SJCRH30 (cell line): ENCODE results near the gene NPM1. TPM values are rescaled to one million over a fixed set of nuclear protein-coding genes. Genes with fewer than 3 reads are reported as not detected.

Experiments
- DNase-seq, 2 experiments: peaks; one replicate each; pipeline ENCODE4 v3.0.0-alpha.2; 2015 to 2020
- H3K27ac ChIP-seq: fragments of 250-450 bp; sonication (Bioruptor Pico); 2 replicates; pipeline ENCODE4 v1.5.1; 2020; ENCODE audit warnings: mild to moderate bottlenecking, moderate library complexity
- H3K27me3 ChIP-seq: fragments of 250-450 bp; sonication (Bioruptor Pico); 2 replicates; pipeline ENCODE4 v1.5.1; 2020; ENCODE audit warnings: mild to moderate bottlenecking, moderate library complexity
- H3K36me3 ChIP-seq: fragments of 250-450 bp; sonication (Bioruptor Pico); 2 replicates; pipeline ENCODE4 v1.5.1; 2020; ENCODE audit warnings: mild to moderate bottlenecking, moderate library complexity
- H3K4me1 ChIP-seq: fragments of 250-450 bp; sonication (Bioruptor Pico); 2 replicates; pipeline ENCODE4 v1.5.1; 2020; ENCODE audit warnings: mild to moderate bottlenecking, moderate library complexity
- H3K4me3 ChIP-seq: fragments of 250-450 bp; sonication (Bioruptor Pico); 2 replicates; pipeline ENCODE4 v1.5.1; 2020; ENCODE audit warnings: mild to moderate bottlenecking, moderate library complexity
- H3K9me3 ChIP-seq: fragments of 250-450 bp; sonication (Bioruptor Pico); replicated peaks from 2 replicates; pipeline ENCODE4 v1.5.1; 2020; ENCODE audit warnings: mild to moderate bottlenecking, moderate library complexity
- total RNA-seq: library from RNA; depleted of rRNA; stranded (reverse); fragments of >200 nt; shearing (Covaris generic); gene quantifications from 2 replicates; pipeline ENCODE4 v1.2.3, GENCODE V29; 2014; rRNA removed

The NPM1 gene
- total RNA-seq, 1 experiment from 2014 or later, result 3,269 TPM

- Histone ChIP-seq H3K27me3 (no peaks in the 10 kb centered on the region), H3K36me3 (no peaks in the 10 kb centered on the region), H3K9me3 (no peaks in the 10 kb centered on the region), H3K4me1 (no peaks in the 10 kb centered on the region), H3K4me3 (no peak overlapping the region), H3K27ac (no peak overlapping the region)
- DNase-seq, result no peak
Observed at GRCh38 chr5:171451421-171451820, 63.8 kb downstream of the NPM1 start.

- Histone ChIP-seq H3K27ac (no peak overlapping the region), H3K27me3 (no peaks in the 10 kb centered on the region), H3K9me3 (no peaks in the 10 kb centered on the region), H3K4me3 (no peak overlapping the region), H3K4me1 (no peaks in the 10 kb centered on the region), H3K36me3 (no peaks in the 10 kb centered on the region)
- no peak for DNase-seq
Observed at GRCh38 chr5:171453056-171453725, 65.5 kb downstream of the NPM1 start.

- no peaks in the 10 kb centered on the region for H3K27me3 ChIP-seq
- H3K4me3 ChIP-seq, result no peak overlapping the region
- H3K36me3 ChIP-seq, result no peaks in the 10 kb centered on the region
- no peaks in the 10 kb centered on the region for H3K9me3 ChIP-seq
- DNase-seq, result no peak
- H3K27ac ChIP-seq, result no peak overlapping the region
- H3K4me1 ChIP-seq, result no peaks in the 10 kb centered on the region
Observed at GRCh38 chr5:171453988-171454387, 66.3 kb downstream of the NPM1 start.

GRCh38 chr5:171454549-171454948 is 66.9 kb downstream of the NPM1 start:
- H3K9me3 ChIP-seq, result no peaks in the 10 kb centered on the region
- no peak overlapping the region for H3K4me3 ChIP-seq
- H3K27me3 ChIP-seq, result no peaks in the 10 kb centered on the region
- H3K27ac ChIP-seq, result no peak overlapping the region
- no peaks in the 10 kb centered on the region for H3K36me3 ChIP-seq
- H3K4me1 ChIP-seq, result no peaks in the 10 kb centered on the region
- no peak for DNase-seq

GRCh38 chr5:171455522-171455921 is 67.9 kb downstream of the NPM1 start:
- H3K4me3 ChIP-seq, result no peak overlapping the region

GRCh38 chr5:171457208-171457981 is 69.7 kb downstream of the NPM1 start:
- Histone ChIP-seq H3K4me1 (no peaks in the 10 kb centered on the region), H3K27ac (no peak overlapping the region), H3K36me3 (no peaks in the 10 kb centered on the region), H3K9me3 (no peaks in the 10 kb centered on the region), H3K27me3 (no peaks in the 10 kb centered on the region), H3K4me3 (no peak overlapping the region)
- DNase-seq, result no peak

More at GRCh38 chr5:171455522-171455921, 67.9 kb downstream of the NPM1 start:
- no peaks in the 10 kb centered on the region for H3K9me3 ChIP-seq
- no peaks in the 10 kb centered on the region for H3K27me3 ChIP-seq
- H3K27ac ChIP-seq, result no peak overlapping the region
- H3K4me1 ChIP-seq, result no peaks in the 10 kb centered on the region
- no peak for DNase-seq
- H3K36me3 ChIP-seq, result no peaks in the 10 kb centered on the region

- H3K4me1 ChIP-seq, result no peaks in the 10 kb centered on the region
- H3K4me3 ChIP-seq, result no peak overlapping the region
- H3K36me3 ChIP-seq, result no peaks in the 10 kb centered on the region
- H3K9me3 ChIP-seq, result no peaks in the 10 kb centered on the region
- no peak for DNase-seq
- H3K27ac ChIP-seq, result no peak overlapping the region
- H3K27me3 ChIP-seq, result no peaks in the 10 kb centered on the region
Observed at GRCh38 chr5:171459839-171460238, 72.2 kb downstream of the NPM1 start.

Other genes starting within 250 kb of the NPM1 start
- 6.2 and 6.9 TPM in 2 replicates for gene TLX3, start 78.6 kb upstream of the NPM1 start, total RNA-seq
- 0.18 TPM in 1 of 2 replicates, not detected in the other for gene FGF18, start 31.8 kb downstream of the NPM1 start, total RNA-seq